Measurements from ENCODE around the gene SEMA4F. TPM values are rescaled to one million over a fixed set of nuclear protein-coding genes. Genes with fewer than 3 reads are reported as not detected.

Gene SEMA4F
- total and polyA plus RNA-seq, 7 donors: 0.59 to 5.7 (median 2.0) TPM

DNA sequence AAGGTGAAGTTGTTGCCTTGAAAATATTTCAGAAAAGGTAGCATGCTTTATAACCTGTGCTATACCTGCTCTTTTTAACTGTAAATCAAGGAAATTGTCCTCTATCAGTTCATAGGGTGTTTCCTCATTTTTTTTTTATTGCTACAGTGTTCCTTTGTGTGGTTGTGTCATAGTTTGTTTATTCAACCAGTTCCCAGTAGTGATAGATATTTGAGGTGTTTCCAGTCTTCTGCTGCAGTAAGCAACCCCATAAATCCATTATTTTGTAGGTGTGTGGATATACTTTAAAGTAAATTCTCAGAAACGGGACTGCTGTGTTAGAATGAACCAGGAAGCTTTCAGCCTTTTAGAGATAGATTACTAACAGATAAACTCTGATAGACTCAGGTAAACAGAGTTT is 39.6 kb downstream of the SEMA4F start:
- 89 to 90% (median 90%) methylated on average over 1 of the region's 1 CpG for WGBS, 3 donors
- DNase-seq: no peak
- Histone ChIP-seq H3K9me3 (no peaks in the 10 kb centered on the region), H3K27ac (no peak overlapping the region), H3K36me3 (ENCODE audit: insufficient read depth in 1 of 2, low read depth in 1 of 2) (no peaks in the 10 kb centered on the region), H3K27me3 (ENCODE audit: insufficient read depth in 3 of 3, low read length in 2 of 3) (no peaks in the 10 kb centered on the region), H3K4me3 (no peak overlapping the region), H3K4me1 (peaks cover 16% of the 10 kb centered on the region)
- ATAC-seq: no peak
- TF ChIP-seq, protein P1, sequence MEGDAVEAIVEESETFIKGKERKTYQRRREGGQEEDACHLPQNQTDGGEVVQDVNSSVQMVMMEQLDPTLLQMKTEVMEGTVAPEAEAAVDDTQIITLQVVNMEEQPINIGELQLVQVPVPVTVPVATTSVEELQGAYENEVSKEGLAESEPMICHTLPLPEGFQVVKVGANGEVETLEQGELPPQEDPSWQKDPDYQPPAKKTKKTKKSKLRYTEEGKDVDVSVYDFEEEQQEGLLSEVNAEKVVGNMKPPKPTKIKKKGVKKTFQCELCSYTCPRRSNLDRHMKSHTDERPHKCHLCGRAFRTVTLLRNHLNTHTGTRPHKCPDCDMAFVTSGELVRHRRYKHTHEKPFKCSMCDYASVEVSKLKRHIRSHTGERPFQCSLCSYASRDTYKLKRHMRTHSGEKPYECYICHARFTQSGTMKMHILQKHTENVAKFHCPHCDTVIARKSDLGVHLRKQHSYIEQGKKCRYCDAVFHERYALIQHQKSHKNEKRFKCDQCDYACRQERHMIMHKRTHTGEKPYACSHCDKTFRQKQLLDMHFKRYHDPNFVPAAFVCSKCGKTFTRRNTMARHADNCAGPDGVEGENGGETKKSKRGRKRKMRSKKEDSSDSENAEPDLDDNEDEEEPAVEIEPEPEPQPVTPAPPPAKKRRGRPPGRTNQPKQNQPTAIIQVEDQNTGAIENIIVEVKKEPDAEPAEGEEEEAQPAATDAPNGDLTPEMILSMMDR (IDR thresholded peaks at IDR 0.05): no peak
- intact Hi-C loops (cut with DNase I): loop anchor here in 1 of 2 donors (5.0 kb wide), 1 partner anchor 184 kb away; no protein-coding TSS in a partner anchor

DNA sequence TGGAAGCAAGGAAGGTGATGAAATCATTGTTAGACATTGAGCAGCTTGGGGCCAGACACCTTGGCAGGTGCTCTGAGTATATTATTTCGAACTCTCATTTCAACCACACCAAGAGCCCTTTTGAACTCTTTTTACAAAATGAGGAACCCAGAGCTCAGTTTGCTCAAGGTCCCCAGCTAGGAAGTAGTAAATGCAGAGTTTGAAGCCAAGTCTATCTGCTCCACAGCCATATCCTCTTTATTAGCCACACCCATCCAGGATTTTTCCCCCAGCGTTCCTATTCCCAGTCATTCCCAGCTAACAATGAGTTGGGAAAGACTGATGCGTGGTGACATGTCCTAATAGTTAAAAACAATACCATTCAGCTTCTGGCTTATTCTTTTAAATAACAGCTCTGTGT is 40.2 kb downstream of the SEMA4F start:
- no peaks in the 10 kb centered on the region for H3K9me3 ChIP-seq
- WGBS, 3 donors: 56 to 64% (median 56%) methylated on average over 3 of the region's 3 CpGs

DNA sequence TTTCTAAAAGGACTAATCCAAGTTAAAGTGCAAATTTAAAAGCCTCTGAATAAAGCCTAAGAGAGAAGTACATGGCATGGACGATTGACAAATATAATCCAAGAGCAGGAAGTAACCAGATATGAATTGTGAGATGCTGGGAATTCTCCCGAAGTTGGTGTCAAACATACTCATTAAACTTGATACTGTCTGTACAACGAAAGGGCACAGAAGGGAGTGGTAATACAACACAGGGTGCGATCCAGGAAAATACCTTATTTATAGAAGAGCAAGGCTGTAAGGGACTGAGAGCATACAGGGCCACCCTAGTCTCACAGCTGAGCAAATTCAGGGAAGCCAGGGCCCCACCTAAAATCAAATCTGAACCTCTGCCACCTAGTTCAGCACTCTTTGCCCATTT is 41.6 kb downstream of the SEMA4F start:
- Histone ChIP-seq H3K4me3 (no peak overlapping the region), H3K36me3 (ENCODE audit: insufficient read depth in 1 of 2, low read depth in 1 of 2) (no peaks in the 10 kb centered on the region), H3K9me3 (no peaks in the 10 kb centered on the region), H3K27ac (peak overlapping the region; percentile 30), H3K4me1 (peaks cover 16% of the 10 kb centered on the region), H3K27me3 (ENCODE audit: insufficient read depth in 3 of 3, low read length in 2 of 3) (no peaks in the 10 kb centered on the region)
- no peak for DNase-seq
- WGBS, 3 donors: 19 to 39% (median 19%) methylated on average over 4 of the region's 4 CpGs
- TF ChIP-seq, protein P1 (IDR thresholded peaks at IDR 0.05): no peak
- peak; percentile 59 to 87 (median 80) for ATAC-seq
- intact Hi-C loops (cut with DNase I): no loop called here

More for the DNA sequence above, 40.2 kb downstream of the SEMA4F start:
- Histone ChIP-seq H3K27me3 (ENCODE audit: insufficient read depth in 3 of 3, low read length in 2 of 3) (no peaks in the 10 kb centered on the region), H3K4me3 (no peak overlapping the region), H3K4me1 (peaks cover 16% of the 10 kb centered on the region), H3K27ac (no peak overlapping the region), H3K36me3 (ENCODE audit: insufficient read depth in 1 of 2, low read depth in 1 of 2) (no peaks in the 10 kb centered on the region)
- ATAC-seq (no peak), DNase-seq (no peak)
- TF ChIP-seq, protein P1 (IDR thresholded peaks at IDR 0.05): no peak
- intact Hi-C loops (cut with DNase I): loop anchor here in 1 of 2 donors (5.0 kb wide), 1 partner anchor 183 kb away; no protein-coding TSS in a partner anchor

DNA sequence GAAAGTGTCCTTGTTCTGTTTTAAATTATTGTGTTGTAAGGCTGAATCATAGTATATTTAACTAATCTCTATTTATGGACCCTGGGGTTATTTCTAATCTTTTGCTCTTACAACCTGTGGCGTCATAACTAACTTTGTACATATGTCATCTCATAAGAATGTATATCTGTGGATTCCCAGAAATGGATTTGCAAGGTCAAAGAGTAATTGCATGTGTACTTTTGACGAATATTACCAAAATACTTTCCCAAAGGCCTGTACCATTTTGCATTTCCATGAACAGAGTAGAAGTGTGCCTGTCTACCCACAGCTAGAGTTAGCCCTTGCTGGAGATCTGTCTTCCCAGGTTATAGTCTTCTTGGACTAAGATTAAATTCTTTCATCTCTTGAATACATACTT is 42.8 kb downstream of the SEMA4F start:
- H3K4me3 ChIP-seq: no peak overlapping the region
- intact Hi-C loops (cut with DNase I): no loop called here
- H3K27ac ChIP-seq: peak overlapping the region; percentile 69
- ATAC-seq: peak; percentile 50 to 70 (median 64)
- no peak for DNase-seq
- H3K36me3 ChIP-seq (ENCODE audit: insufficient read depth in 1 of 2, low read depth in 1 of 2): no peaks in the 10 kb centered on the region
- no peaks in the 10 kb centered on the region for H3K27me3 ChIP-seq (ENCODE audit: insufficient read depth in 3 of 3, low read length in 2 of 3)
- H3K4me1 ChIP-seq: peaks cover 23% of the 10 kb centered on the region
- TF ChIP-seq, protein P1 (IDR thresholded peaks at IDR 0.05): no peak
- no peaks in the 10 kb centered on the region for H3K9me3 ChIP-seq
- WGBS, 3 donors: 29 to 49% (median 37%) methylated on average over 2 of the region's 2 CpGs
